Measurements from ENCODE around the gene GADD45A. TPM values are rescaled to one million over a fixed set of nuclear protein-coding genes. Genes with fewer than 3 reads are reported as not detected.

The GADD45A gene
- 43.1 and 69.8 TPM in 2 replicates for total RNA-seq

GRCh38 chr1:67685067-67685557 lies at the start of gene GADD45A:
Gene GADD45A (plus strand): TSS chr1:67685201. CDS start chr1:67685495, 294 bp downstream.

Other genes with a start within 250 kb of the GADD45A start
- gene GNG12, start 148.3 kb downstream of the GADD45A start, total RNA-seq: 143 and 166 TPM in 2 replicates

Data from smooth muscle cell of trachea (primary cell).